ENCODE data around the gene PAPPA. TPM values are rescaled to one million over a fixed set of nuclear protein-coding genes. Genes with fewer than 3 reads are reported as not detected.

PAPPA gene
- total RNA-seq, 2 experiments from 2014 or later, result not detected

DNA sequence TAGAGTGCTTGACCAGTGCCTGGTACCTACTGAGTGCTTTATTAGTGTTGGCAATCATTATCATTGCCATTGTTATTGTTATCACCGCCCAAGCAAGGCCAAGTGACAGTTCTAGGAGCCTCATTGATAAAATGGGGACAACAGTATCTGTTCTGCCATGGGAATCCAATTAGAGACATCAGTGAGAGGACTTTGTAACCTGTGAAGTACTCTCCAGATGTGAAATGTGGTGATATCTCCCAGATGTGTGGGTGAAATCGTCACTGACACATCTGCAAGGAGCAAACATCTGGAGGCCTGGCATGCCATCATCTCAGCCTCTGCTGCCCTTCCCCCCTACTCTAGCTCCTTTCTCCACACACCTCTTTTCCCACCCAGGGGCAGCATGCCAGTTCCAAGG, 260.8 kb downstream of the PAPPA start:
- POLR2A ChIA-PET, result no interaction called here
- intact Hi-C loops (cut with micrococcal nuclease; ENCODE audit: unreplicated experiment), result no loop called here
- H4K20me1 ChIP-seq (ENCODE audit: insufficient read depth, low read length), result no peaks in the 10 kb centered on the region
- no peak for TF ChIP-seq EZH2phosphoT487 (IDR thresholded peaks at IDR 0.05; ENCODE audit: borderline replicate concordance, low read depth, low read length)
- TF ChIP-seq, protein P1, sequence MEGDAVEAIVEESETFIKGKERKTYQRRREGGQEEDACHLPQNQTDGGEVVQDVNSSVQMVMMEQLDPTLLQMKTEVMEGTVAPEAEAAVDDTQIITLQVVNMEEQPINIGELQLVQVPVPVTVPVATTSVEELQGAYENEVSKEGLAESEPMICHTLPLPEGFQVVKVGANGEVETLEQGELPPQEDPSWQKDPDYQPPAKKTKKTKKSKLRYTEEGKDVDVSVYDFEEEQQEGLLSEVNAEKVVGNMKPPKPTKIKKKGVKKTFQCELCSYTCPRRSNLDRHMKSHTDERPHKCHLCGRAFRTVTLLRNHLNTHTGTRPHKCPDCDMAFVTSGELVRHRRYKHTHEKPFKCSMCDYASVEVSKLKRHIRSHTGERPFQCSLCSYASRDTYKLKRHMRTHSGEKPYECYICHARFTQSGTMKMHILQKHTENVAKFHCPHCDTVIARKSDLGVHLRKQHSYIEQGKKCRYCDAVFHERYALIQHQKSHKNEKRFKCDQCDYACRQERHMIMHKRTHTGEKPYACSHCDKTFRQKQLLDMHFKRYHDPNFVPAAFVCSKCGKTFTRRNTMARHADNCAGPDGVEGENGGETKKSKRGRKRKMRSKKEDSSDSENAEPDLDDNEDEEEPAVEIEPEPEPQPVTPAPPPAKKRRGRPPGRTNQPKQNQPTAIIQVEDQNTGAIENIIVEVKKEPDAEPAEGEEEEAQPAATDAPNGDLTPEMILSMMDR (conservative IDR thresholded peaks at IDR 0.05; ENCODE audit: low read length), result no peak
- H3K4me3 ChIP-seq (ENCODE audit: low read depth, low read length, poor library complexity, severe bottlenecking), result no peak overlapping the region
- H3K4me1 ChIP-seq (ENCODE audit: insufficient read depth, low read length, poor library complexity, severe bottlenecking), result no peaks in the 10 kb centered on the region
- no peaks in the 10 kb centered on the region for H3K9me2 ChIP-seq (ENCODE audit: insufficient read depth, low read length)
- H3K36me3 ChIP-seq (ENCODE audit: insufficient read depth, low read length), result no peaks in the 10 kb centered on the region
- no peak overlapping the region for H2AFZ ChIP-seq (ENCODE audit: low read length)
- H3K4me2 ChIP-seq (ENCODE audit: low read length), result no peak overlapping the region
- no peak for DNase-seq (ENCODE audit: low spot score)
- H3K79me2 ChIP-seq (ENCODE audit: insufficient read depth, low read depth, low read length), result no peaks in the 10 kb centered on the region
- CTCF ChIA-PET (ENCODE audit: unreplicated experiment), result no interaction called here
- no TSS peak for BruUV-seq (replicated peaks)
- no peaks in the 10 kb centered on the region for H3K9me3 ChIP-seq (ENCODE audit: low read length)
- no peak overlapping the region for H3K27ac ChIP-seq (ENCODE audit: low read depth, low read length, poor library complexity, severe bottlenecking)

DNA sequence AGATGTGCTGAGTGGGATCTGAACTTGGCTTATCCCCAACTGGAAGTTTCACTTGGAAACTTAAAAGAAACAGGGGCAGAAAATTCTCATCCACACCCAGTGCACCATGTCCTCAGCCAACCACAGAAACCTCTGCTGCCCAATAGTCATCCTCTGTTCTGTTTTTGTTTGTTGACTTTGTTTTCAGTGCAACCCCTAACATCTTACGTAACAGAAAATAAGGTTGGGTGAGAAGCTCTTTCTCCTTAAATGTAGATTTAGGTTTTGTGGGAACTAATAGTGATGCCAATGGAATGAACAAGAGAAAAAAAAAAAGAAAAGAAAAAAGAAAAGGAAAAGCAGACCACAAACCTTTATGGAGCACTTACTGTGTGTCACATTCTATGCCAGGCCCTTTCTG, 262.8 kb downstream of the PAPPA start:
- H2AFZ ChIP-seq (ENCODE audit: low read length), result no peak overlapping the region
- no peak for DNase-seq (ENCODE audit: low spot score)
- ChIA-PET POLR2A (interaction anchor here (0.9 kb wide), 1 partner anchor 80 kb away, joined by 3 read pairs; no protein-coding TSS in a partner anchor), CTCF (ENCODE audit: unreplicated experiment) (no interaction called here)
- intact Hi-C loops (cut with micrococcal nuclease; ENCODE audit: unreplicated experiment), result no loop called here
- no peaks in the 10 kb centered on the region for H3K4me1 ChIP-seq (ENCODE audit: insufficient read depth, low read length, poor library complexity, severe bottlenecking)
- TF ChIP-seq EZH2phosphoT487 (IDR thresholded peaks at IDR 0.05; ENCODE audit: borderline replicate concordance, low read depth, low read length), result no peak
- TF ChIP-seq, protein P1 (conservative IDR thresholded peaks at IDR 0.05; ENCODE audit: low read length), result no peak
- no peaks in the 10 kb centered on the region for H3K79me2 ChIP-seq (ENCODE audit: insufficient read depth, low read depth, low read length)
- H3K27ac ChIP-seq (ENCODE audit: low read depth, low read length, poor library complexity, severe bottlenecking), result no peak overlapping the region
- no peaks in the 10 kb centered on the region for H3K9me3 ChIP-seq (ENCODE audit: low read length)
- BruUV-seq (replicated peaks), result no TSS peak
- H4K20me1 ChIP-seq (ENCODE audit: insufficient read depth, low read length), result no peaks in the 10 kb centered on the region
- H3K36me3 ChIP-seq (ENCODE audit: insufficient read depth, low read length), result no peaks in the 10 kb centered on the region
- no peak overlapping the region for H3K4me2 ChIP-seq (ENCODE audit: low read length)
- H3K9me2 ChIP-seq (ENCODE audit: insufficient read depth, low read length), result no peaks in the 10 kb centered on the region
- no peak overlapping the region for H3K4me3 ChIP-seq (ENCODE audit: low read depth, low read length, poor library complexity, severe bottlenecking)

DNA sequence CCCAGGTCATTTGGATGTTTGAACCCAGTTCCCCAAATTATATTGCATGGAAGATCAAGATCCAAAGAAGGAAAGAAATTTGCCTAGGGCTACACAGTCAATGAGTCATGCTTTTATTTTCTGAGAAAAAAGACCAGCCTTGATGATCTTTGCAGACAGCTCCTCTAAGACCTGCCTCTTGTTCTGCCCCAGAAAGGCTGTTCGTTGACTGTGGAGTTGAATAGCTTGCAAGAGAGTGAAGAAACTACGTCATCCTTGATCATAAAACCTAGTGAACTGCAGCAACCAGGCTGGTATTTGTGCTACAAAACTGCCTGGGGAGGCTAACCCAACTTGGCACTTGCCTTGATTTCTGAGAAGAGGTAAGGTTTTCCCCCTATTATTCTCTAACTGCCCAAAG, 263.9 kb downstream of the PAPPA start:
- TF ChIP-seq, protein P1 (conservative IDR thresholded peaks at IDR 0.05; ENCODE audit: low read length), result no peak
- no peak for TF ChIP-seq EZH2phosphoT487 (IDR thresholded peaks at IDR 0.05; ENCODE audit: borderline replicate concordance, low read depth, low read length)
- no peak overlapping the region for H3K4me3 ChIP-seq (ENCODE audit: low read depth, low read length, poor library complexity, severe bottlenecking)
- CTCF ChIA-PET (ENCODE audit: unreplicated experiment), result no interaction called here
- H3K79me2 ChIP-seq (ENCODE audit: insufficient read depth, low read depth, low read length), result no peaks in the 10 kb centered on the region
- no peaks in the 10 kb centered on the region for H3K9me3 ChIP-seq (ENCODE audit: low read length)
- H3K27ac ChIP-seq (ENCODE audit: low read depth, low read length, poor library complexity, severe bottlenecking), result no peak overlapping the region
- H3K4me2 ChIP-seq (ENCODE audit: low read length), result no peak overlapping the region
- H2AFZ ChIP-seq (ENCODE audit: low read length), result no peak overlapping the region
- no peak for DNase-seq (ENCODE audit: low spot score)
- no TSS peak for BruUV-seq (replicated peaks)
- no peaks in the 10 kb centered on the region for H3K9me2 ChIP-seq (ENCODE audit: insufficient read depth, low read length)
- intact Hi-C loops (cut with micrococcal nuclease; ENCODE audit: unreplicated experiment), result no loop called here
- H4K20me1 ChIP-seq (ENCODE audit: insufficient read depth, low read length), result no peaks in the 10 kb centered on the region
- H3K4me1 ChIP-seq (ENCODE audit: insufficient read depth, low read length, poor library complexity, severe bottlenecking), result no peaks in the 10 kb centered on the region
- no peaks in the 10 kb centered on the region for H3K36me3 ChIP-seq (ENCODE audit: insufficient read depth, low read length)
- POLR2A ChIA-PET, result no interaction called here
